ENCODE data around the gene ABCA2.
"Not testable (repeated sequence)": the region's sequence is repeated elsewhere in the genome, so short reads cannot be mapped to it uniquely, and the experiment has no call there.

Gene ABCA2

GRCh38 chr9:137014776-137015539, 13.1 kb downstream of the ABCA2 start:
- no peak for DNase-seq (ENCODE audit: low read depth in 3 of 3)

- no peak for DNase-seq (ENCODE audit: low read depth in 3 of 3)
These were observed 13.9 kb downstream of the ABCA2 start for GRCh38 chr9:137014166-137014565.

- DNase-seq (ENCODE audit: low read depth in 3 of 3): no peak
These were observed 14.5 kb downstream of the ABCA2 start for GRCh38 chr9:137013571-137013940.

- DNase-seq (ENCODE audit: low read depth in 3 of 3): no peak
These were observed 15.1 kb downstream of the ABCA2 start for GRCh38 chr9:137012694-137013570.

- no peak for DNase-seq (ENCODE audit: low read depth in 3 of 3)
These were observed 15.9 kb downstream of the ABCA2 start for GRCh38 chr9:137011907-137012675.

GRCh38 chr9:137011156-137011555, 16.9 kb downstream of the ABCA2 start:
- no peak for DNase-seq (ENCODE audit: low read depth in 3 of 3)

- no peak for DNase-seq (ENCODE audit: low read depth in 3 of 3)
These were observed 17.9 kb downstream of the ABCA2 start for GRCh38 chr9:137009938-137010732.

- DNase-seq (ENCODE audit: low read depth in 3 of 3): no peak
These were observed 18.8 kb downstream of the ABCA2 start for GRCh38 chr9:137009217-137009616.

GRCh38 chr9:137008312-137008711, 19.7 kb downstream of the ABCA2 start:
- no peak for DNase-seq (ENCODE audit: low read depth in 3 of 3)

GRCh38 chr9:137007816-137008270, 20.2 kb downstream of the ABCA2 start:
- DNase-seq (ENCODE audit: low read depth in 3 of 3): no peak

- no peak for DNase-seq (ENCODE audit: low read depth in 3 of 3)
These were observed 20.8 kb downstream of the ABCA2 start for GRCh38 chr9:137007108-137007815.

GRCh38 chr9:137006116-137007003, 21.7 kb downstream of the ABCA2 start:
- DNase-seq (ENCODE audit: low read depth in 3 of 3): no peak

GRCh38 chr9:137004285-137004684, 23.8 kb downstream of the ABCA2 start:
- DNase-seq (ENCODE audit: low read depth in 3 of 3): not testable (repeated sequence)

- no peak for DNase-seq (ENCODE audit: low read depth in 3 of 3)
These were observed 25.4 kb downstream of the ABCA2 start for GRCh38 chr9:137002646-137003041.

- DNase-seq (ENCODE audit: low read depth in 3 of 3): no peak
These were observed 26.0 kb downstream of the ABCA2 start for GRCh38 chr9:137001857-137002645.

- no peak for DNase-seq (ENCODE audit: low read depth in 3 of 3)
These were observed 27.7 kb downstream of the ABCA2 start for GRCh38 chr9:137000177-137000930.

- DNase-seq (ENCODE audit: low read depth in 3 of 3): no peak
These were observed 30.2 kb downstream of the ABCA2 start for GRCh38 chr9:136997830-136998234.

GRCh38 chr9:136997371-136997770, 30.7 kb downstream of the ABCA2 start:
- no peak for DNase-seq (ENCODE audit: low read depth in 3 of 3)
